Measurements from ENCODE around the gene KCNIP1.

Gene KCNIP1

GRCh38 chr5:170483701-170484458 lies 19.9 kb upstream of the KCNIP1 start:
- no peak for DNase-seq (ENCODE audit: low read depth in 2 of 2)

- DNase-seq (ENCODE audit: low read depth in 2 of 2), result no peak
These were observed 19.4 kb upstream of the KCNIP1 start for GRCh38 chr5:170484459-170484831.

GRCh38 chr5:170484847-170485615 lies 18.8 kb upstream of the KCNIP1 start:
- DNase-seq (ENCODE audit: low read depth in 2 of 2), result no peak

DNA sequence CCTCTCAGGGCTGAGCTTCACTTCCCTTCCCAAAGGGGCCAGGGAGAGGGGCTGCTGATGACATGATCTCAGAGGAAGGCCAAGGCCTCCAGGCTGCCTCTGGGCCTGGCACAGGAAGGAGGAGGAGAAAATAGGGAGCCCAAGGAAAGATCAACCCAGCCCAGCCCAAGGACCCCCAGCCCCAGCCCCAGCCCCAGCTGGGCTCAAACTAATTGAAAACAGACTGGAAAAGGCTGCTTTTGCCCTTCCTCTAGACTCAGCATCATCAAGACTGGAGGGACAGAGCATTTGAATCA lies 18.3 kb upstream of the KCNIP1 start:
- no peak for DNase-seq (ENCODE audit: low read depth in 2 of 2)

- no peak for DNase-seq (ENCODE audit: low read depth in 2 of 2)
These were observed 17.4 kb upstream of the KCNIP1 start for GRCh38 chr5:170486371-170486770.

- DNase-seq (ENCODE audit: low read depth in 2 of 2), result no peak
These were observed 15.2 kb upstream of the KCNIP1 start for GRCh38 chr5:170488570-170488969.

GRCh38 chr5:170489199-170489598 lies 14.6 kb upstream of the KCNIP1 start:
- DNase-seq (ENCODE audit: low read depth in 2 of 2), result no peak

GRCh38 chr5:170490381-170490780 lies 13.4 kb upstream of the KCNIP1 start:
- no peak for DNase-seq (ENCODE audit: low read depth in 2 of 2)

- no peak for DNase-seq (ENCODE audit: low read depth in 2 of 2)
These were observed 12.3 kb upstream of the KCNIP1 start for GRCh38 chr5:170491479-170491878.

DNA sequence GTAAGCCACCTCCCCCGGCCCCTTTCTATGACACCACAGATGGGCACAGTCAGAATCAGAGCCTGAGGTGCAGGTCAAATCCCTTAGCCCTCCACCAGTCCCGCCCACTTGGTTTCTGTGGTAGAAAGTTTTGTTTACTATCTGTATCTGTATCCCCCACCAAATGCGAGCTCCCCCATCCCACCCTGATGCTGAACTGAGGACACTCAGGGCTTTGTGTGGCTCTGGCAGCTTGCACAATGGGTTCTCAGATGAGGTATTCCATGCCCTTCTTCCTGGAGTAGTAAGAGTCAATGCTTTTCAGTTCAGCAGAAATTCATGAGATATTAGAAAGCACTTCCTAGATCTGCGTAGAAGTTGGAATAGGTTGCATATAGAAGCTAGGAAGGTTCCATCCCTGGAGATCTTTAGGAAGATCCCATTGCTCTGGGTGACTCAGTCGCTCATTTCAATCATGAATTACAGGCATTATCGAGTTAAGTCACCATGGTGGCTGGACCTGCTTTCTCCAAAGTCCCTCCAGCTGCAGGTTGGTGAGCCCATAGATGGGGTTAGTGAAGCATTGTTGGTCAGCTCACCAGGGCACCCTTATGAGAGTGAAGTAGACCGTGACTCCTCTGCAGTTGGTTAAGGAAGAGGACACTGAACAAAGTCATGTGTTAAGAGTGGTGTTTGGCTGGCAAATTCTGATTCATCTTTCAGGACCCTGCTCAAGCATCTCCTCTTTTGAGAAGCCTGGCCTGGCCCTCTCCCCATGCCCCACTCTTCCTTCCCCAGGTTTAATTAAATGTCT lies 10.6 kb upstream of the KCNIP1 start:
- no peak for DNase-seq (ENCODE audit: low read depth in 2 of 2)

GRCh38 chr5:170494041-170494440 lies 9.8 kb upstream of the KCNIP1 start:
- DNase-seq (ENCODE audit: low read depth in 2 of 2), result no peak

DNA sequence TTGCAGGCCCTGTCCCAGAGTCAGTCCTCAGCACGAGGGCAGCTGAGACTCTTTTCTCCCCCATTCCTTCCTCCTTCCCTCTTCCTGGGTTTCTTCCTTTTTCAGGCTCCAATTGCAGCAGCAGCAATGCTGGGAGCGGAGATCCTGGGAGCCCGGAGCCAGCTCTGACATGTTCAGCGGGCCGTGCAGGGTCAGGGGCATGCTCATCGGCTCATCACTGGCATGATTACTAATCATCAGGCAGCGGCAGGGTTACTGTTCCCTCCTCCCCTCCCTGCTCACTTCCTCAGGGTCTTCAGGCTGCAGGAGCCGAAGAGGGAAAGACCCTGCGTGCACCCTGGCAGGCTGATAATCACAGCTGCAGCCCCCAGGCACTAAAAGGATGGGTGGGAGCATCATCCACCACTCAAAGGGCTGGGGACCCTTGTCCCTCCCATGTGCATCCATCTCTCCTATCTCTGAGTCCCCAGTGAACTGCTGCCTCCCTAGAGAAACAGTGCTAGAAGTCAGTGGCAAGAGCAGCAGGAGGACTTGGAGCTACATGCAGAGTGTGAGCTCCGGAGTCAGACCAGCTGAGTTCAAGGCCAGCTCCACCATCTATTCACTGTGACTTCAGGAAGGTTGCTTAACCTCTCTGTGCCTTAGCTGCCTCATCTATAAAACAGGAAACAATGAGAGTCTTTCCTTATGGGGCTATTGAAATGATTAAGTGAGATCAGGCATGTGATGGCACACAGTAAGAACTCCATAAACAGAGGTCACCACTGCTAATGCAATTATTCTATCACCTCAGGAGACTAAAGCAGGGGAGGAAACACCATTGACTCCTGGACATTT lies 7.8 kb upstream of the KCNIP1 start:
- DNase-seq (ENCODE audit: low read depth in 2 of 2), result no peak

GRCh38 chr5:170496662-170497028 lies 7.2 kb upstream of the KCNIP1 start:
- no peak for DNase-seq (ENCODE audit: low read depth in 2 of 2)

GRCh38 chr5:170497311-170498038 lies 6.3 kb upstream of the KCNIP1 start:
- no peak for DNase-seq (ENCODE audit: low read depth in 2 of 2)

- DNase-seq (ENCODE audit: low read depth in 2 of 2), result no peak
These were observed 4.9 kb upstream of the KCNIP1 start for GRCh38 chr5:170498811-170499351.

DNA sequence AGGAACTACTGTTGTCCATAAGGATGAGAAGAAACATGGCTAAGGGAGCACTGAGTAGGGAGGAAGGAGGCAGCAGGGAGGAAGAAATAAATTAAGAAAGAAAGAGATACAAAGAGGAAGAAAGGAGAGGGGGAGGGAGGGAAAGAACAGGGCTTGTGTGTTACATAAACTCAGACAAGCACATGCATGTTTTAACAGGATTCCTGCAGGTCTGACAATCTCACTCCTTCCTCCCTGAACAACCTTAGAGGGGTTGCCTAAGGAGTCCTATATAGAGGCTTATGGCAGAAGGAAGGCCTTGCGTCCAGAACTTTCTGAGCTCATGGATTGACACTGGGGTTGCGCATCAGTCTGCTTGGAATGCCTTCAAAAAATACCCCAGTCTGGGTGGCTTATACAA lies 4.2 kb upstream of the KCNIP1 start:
- DNase-seq (ENCODE audit: low read depth in 2 of 2), result no peak

- no peak for DNase-seq (ENCODE audit: low read depth in 2 of 2)
These were observed 2.5 kb upstream of the KCNIP1 start for GRCh38 chr5:170501361-170501760.

DNA sequence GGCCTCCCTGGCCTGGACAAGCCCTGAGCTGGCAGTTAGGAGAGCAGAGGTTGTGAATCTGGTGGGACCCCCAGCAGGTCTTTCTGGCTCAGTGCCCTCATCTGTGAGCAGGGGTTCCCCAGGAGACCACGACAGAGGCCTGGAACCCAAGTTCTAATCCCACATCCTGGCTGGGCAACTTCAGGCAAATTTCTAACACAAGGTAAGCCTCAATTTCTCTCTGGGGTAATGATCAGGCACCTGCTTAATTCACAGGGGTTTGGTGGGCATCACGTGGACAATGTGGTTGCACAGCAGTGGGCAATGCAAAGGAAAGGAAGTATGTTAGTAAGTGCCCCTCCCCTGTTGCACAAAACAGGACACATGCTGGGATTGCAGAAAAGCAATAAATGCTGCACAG lies 1.9 kb upstream of the KCNIP1 start:
- no peak for DNase-seq (ENCODE audit: low read depth in 2 of 2)

- no peak for DNase-seq (ENCODE audit: low read depth in 2 of 2)
These were observed 921 bp downstream of the KCNIP1 start for GRCh38 chr5:170504616-170505266.

GRCh38 chr5:170508036-170508435 lies 4.2 kb downstream of the KCNIP1 start:
- no peak for DNase-seq (ENCODE audit: low read depth in 2 of 2)
